Posterior vena cava (tissue), 2 donors: Measurements from ENCODE around the gene CYP2D6. TPM values are rescaled to one million over a fixed set of nuclear protein-coding genes. Genes with fewer than 3 reads are reported as not detected.
"Not testable (repeated sequence)": the region's sequence is repeated elsewhere in the genome, so short reads cannot be mapped to it uniquely, and the experiment has no call there.

Experiments
- DNase-seq: peaks from one replicate; pipeline ENCODE4 v3.0.0-alpha.2; 2020; ENCODE audit warnings: low spot score
- intact Hi-C, 2 donors: fragments of 100-400 bp; cut with DNase I; formaldehyde crosslinking; loops; one replicate each; pipeline versions ENCODE4 v1.14.1 to v1.14.2; 2022 to 2023
- long read RNA-seq, 2 donors: library from polyadenylated mRNA; unstranded; transcript quantifications; one replicate each; pipeline ENCODE4 v2.0.0, GENCODE V29; 2020 to 2021
- total RNA-seq, 2 donors: library from RNA; stranded (reverse); fragmentation: NEBNext Ultra II Directional; extraction: Animal tissue kit (Norgen Biotek cat#: 25700); gene quantifications; one replicate each; pipeline ENCODE4 v1.2.1, GENCODE V29; 2021
- donor health status: DM: yes; HTN: yes; CAD: no.
- donor health status: DM: yes; HTN: yes; CAD: no.

CYP2D6 gene
- under 1 TPM; 0.37 to 0.48 TPM for total RNA-seq
- long read RNA-seq, donor 1: 0 reads
- long read RNA-seq, donor 2: 0 reads

DNA sequence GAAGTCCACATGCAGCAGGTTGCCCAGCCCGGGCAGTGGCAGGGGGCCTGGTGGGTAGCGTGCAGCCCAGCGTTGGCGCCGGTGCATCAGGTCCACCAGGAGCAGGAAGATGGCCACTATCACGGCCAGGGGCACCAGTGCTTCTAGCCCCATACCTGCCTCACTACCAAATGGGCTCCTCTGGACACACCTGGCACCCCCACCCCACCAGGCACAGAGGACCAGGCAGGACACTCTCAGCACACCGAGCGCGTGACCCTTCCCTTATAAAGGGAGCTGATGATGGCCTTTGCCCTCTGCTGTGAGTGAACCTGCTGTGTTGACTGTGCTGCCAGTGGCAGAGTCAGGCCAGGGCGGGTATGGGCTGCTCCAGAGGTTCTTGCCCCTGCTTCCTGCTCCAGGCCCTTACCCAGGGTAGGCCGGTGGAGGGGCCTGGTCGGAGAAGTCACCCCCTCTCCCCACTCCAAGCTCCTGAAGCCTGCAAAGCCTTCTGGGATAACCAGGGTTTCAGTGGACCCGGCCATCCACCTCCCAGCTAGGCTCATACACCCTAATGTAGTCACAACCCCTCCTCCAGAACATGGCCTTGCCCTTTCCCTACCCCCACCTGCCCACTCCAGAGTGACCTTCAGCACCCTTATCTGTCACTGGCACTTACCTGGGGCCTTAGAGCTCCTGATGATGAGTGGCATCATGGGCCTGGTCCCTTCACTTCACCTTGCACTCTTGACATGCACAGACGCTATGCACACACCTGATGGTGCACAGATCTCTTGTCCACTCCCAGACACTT lies at the start of gene CYP2D6:
Gene CYP2D6 (minus strand): TSS at position 172 of the 793 bp plus-strand sequence. CDS start 19 bp downstream, at position 153.
- peak; percentile 79 for DNase-seq
- intact Hi-C loops: not testable (repeated sequence)

- no peak for DNase-seq
- intact Hi-C loops: no loop called here
These were observed 49.0 kb upstream of the CYP2D6 start for GRCh38 chr22:42179616-42180015.

DNA sequence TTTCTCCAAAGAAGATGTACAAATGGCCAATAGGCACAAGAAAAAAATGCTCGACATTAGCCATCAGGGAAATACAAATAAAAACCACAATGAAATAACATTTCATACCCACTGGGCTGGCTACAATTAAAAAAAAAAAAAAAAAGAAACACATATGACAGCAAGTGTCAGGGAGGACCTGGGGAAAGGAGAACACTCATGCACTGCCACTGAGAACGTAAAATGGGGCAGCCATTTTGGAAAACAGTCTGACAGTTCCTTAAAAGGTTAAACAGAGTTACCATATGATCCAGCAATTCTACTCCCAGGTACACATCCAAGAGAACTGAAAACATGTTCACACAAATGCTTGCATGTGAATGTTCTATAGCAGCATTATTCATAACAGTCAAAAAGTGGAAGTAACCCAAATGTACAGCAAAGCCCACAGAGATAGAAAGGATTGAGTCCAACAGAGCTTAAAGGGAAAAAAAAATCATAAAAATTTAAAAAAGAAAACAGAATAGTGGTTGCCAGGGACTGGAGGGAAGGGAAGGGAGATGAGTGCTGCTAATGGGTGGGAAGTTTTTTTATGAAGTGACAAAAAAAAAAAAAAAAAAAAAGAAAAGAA lies 48.4 kb upstream of the CYP2D6 start:
- intact Hi-C loops: no loop called here
- no peak for DNase-seq

GRCh38 chr22:42177891-42178336 lies 47.3 kb upstream of the CYP2D6 start:
- DNase-seq: no peak
- intact Hi-C loops: no loop called here

- DNase-seq: no peak
- intact Hi-C loops: no loop called here
These were observed 45.8 kb upstream of the CYP2D6 start for GRCh38 chr22:42176255-42176915.

- no peak for DNase-seq
- intact Hi-C loops: no loop called here
These were observed 43.5 kb upstream of the CYP2D6 start for GRCh38 chr22:42174062-42174461.

DNA sequence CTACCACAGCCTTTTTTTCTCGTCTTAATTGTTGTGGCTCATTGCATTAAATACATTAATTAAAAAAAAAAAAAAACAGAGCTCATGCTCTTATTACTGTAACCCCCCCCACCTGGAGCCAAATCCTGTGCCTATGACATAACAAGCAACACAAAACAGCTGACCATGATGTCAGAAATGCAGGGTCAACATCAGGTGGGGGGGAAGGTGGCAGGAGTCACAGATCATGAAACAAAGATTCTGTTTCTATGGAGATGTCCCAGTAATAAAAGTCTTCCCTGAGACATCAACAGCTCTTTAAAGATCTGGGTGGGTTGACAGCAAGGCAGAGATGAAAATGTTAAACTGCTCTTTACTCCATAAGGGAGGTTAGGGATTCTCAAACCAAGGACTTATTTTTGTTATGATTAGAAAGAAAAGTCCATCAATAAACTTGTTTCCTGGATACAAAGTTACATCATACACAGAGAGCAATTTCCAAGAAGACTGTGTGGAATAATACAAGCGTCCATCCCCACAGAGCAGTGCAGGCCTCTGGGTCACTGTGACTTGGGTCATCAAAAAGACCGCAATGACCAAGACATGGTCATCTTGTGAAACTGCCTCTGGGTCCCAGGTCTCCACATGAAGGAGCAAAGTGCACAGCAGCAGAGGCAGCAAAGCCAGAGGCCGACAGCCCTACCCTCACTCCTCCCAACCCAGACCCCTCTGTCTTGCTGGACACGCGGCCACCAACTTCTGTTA lies 42.7 kb upstream of the CYP2D6 start:
- DNase-seq: no peak
- intact Hi-C loops: no loop called here

DNA sequence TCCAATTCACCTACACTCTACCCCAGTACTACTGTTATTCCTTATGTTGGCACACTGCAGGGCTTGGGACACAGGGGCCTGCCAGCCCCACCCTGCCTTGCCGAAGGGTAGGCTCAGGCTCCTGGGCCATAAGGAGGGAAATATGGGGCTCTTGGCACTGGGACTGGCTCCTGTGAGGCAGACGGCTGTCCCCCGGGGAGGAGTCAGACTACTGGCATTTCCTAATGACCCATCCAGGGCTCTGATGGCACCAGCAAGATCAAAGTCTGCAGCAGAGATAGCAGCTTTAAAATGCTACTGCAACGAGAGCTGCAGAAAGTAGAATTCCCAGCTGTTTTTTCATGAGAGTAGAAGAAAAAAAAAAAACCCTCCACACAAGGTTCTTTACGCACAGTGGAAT lies 42.2 kb upstream of the CYP2D6 start:
- DNase-seq: no peak
- intact Hi-C loops: no loop called here

DNA sequence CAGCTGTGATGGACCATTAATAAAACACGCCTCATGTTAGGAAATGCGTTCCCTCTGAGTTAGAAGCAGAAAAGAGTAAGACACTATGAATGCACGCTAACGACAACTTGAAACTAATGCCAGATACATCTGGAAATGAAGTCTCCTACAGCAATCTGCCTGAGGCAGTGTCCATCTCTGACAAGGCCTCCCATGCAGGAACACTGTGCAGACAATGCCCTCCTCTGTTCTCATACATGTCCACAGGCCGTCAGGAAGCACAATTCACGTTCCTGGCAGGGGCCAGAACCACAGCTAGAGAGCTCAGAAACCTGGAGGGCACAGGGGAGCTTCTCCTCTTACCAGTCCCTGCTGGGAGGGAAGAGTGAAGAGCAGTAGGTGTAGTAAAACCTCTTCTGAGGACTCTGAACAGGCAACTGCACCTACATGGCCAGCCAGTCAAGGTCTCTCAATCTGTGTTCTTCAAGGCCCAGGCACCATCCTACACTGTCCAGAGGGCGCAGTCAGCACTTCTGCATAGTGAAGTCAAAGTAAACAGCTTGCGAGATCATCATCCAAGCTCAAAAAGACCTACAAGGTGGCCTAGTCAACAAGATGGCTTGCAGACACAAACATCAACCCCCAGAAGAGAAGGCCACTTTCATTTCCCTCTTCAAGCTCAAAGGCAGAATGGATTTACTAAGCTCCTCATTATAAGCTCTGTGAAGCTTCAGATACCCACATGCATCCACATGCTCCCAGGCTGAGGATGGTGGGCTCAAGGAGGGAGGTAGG lies 41.5 kb upstream of the CYP2D6 start:
- intact Hi-C loops: no loop called here
- DNase-seq: no peak

- intact Hi-C loops: no loop called here
- DNase-seq: no peak
These were observed 40.8 kb upstream of the CYP2D6 start for GRCh38 chr22:42171417-42171816.

DNA sequence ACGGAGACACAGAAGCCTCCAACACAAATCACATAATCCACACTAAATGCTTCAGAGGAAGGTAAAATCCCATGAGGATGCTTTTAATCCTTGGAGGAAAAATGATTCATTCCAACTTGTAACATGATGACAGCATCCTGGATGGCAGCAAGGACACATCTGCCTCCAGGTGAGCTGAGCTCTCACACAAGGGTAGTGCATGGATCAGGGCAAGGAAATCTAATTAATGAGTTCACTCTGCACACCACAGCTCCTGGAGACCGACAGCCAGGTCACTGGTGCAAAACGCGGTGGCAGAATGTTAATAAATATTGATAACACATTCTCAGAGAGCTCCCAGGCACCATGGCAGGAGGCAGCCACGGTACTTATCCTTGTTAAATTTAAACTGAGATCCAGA lies 40.3 kb upstream of the CYP2D6 start:
- intact Hi-C loops: no loop called here
- DNase-seq: no peak

GRCh38 chr22:42169055-42169469 lies 38.5 kb upstream of the CYP2D6 start:
- intact Hi-C loops: loop anchor here (2.0 to 5.0 kb wide), 2 partner anchors 268 to 270 kb away; no protein-coding TSS in a partner anchor
- DNase-seq: no peak

- intact Hi-C loops: loop anchor here (2.0 to 5.0 kb wide), 2 partner anchors 269 to 270 kb away; no protein-coding TSS in a partner anchor
- DNase-seq: no peak
These were observed 37.9 kb upstream of the CYP2D6 start for GRCh38 chr22:42168476-42168875.

DNA sequence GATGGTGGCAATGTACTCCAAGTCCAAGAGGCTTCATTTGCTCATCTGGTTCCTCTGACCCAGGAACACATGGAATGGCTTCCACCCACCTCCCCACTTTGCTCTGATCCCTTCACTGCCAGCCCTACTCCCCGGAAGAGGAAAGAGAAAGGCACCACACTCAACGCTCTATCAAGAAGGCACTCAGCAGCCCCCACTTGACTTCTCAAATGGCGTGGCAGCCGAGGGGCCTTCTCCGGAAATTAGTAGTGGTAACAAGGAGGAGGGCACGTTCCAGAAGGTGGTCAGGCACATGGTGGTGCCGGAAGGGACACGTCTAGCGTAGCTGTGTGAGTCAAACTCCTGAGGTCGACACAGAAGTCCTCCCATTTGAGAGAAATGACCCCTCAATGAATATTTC lies 36.5 kb upstream of the CYP2D6 start:
- DNase-seq: no peak
- intact Hi-C loops: loop anchor here in 1 of 2 donors (5.0 kb wide), 1 partner anchor 270 kb away; no protein-coding TSS in a partner anchor

DNA sequence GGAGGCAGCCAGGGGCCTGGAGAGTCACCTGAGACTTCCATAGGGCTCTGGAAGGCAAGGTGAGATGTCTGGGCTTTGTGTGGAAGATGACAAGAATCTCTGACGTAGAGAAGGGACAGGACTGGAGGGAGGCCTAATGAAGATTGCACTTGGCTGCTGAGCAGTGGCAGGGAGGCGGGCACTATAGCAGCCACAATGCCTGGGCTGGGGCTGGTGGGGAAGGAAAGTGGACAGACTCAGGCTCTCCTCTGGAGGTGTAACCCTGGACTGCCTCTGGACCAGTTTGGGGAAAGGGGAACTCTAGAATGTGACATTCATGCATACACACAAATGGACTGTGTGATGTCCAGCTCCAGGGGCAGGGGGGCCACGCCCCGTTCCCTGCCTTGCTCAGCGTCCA lies 34.3 kb upstream of the CYP2D6 start:
- intact Hi-C loops: loop anchor here in 1 of 2 donors (5.0 kb wide), 1 partner anchor 272 kb away; no protein-coding TSS in a partner anchor
- no peak for DNase-seq

DNA sequence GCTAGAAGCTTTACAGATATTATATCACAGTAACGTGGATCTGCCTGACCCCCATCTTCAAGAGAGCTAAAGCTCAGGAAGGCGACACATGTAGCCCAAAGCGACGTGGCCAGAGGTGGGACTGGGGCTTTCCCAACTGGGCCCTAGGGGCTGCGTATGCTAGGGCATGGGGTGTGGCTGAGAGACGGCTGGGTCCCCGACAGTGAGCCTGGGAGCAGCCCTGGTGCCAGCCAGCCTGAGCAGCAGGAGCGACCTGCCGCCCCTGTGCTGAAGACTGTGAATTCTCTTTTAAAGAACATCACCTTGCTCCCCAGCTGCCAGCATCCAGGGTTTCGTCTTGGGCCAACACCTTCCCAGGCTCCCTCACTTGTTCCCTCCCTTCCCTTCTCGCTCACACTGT lies 32.9 kb upstream of the CYP2D6 start:
- intact Hi-C loops: no loop called here
- no peak for DNase-seq

GRCh38 chr22:42162728-42163489 lies 32.3 kb upstream of the CYP2D6 start:
- no peak for DNase-seq
- intact Hi-C loops: no loop called here
